ENCODE data around the gene MAFG.
"Not testable (repeated sequence)": the region's sequence is repeated elsewhere in the genome, so short reads cannot be mapped to it uniquely, and the experiment has no call there.

The MAFG gene

DNA sequence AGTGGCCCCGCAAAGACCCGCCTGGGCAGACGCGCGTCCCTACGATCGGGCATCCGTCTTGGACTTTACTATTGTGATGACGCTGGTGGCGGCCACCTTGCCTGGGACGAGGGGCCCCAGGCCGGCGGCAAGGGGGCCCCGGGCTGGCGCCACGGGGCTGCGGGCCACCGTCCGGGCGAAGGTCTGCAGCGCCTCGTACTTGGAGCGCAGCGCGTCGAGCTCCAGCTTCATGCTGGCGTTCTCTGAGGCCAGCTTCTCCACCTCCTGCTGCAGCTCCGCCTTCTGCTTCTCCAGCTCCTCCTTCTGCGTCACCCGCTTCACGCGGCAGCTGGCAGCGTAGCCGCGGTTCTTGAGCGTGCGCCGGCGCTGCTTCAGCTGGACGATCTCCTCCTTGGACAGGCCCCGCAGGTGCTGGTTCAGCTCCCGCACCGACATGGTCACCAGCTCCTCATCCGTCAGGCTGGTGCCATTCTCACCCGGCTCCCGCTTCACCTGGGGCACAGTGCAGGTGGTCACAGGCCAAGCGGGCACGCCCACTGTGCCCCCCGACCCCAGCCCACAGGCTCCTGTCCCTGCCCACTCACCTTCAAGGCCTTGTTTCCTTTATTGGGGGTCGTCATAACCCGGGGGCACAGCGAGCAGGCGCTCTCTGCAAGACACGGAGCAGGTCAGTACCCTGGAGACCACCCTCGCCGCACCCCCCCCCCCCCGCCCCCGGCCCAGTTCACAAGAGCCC, 4.8 kb downstream of the MAFG start:
- no peak for DNase-seq

DNA sequence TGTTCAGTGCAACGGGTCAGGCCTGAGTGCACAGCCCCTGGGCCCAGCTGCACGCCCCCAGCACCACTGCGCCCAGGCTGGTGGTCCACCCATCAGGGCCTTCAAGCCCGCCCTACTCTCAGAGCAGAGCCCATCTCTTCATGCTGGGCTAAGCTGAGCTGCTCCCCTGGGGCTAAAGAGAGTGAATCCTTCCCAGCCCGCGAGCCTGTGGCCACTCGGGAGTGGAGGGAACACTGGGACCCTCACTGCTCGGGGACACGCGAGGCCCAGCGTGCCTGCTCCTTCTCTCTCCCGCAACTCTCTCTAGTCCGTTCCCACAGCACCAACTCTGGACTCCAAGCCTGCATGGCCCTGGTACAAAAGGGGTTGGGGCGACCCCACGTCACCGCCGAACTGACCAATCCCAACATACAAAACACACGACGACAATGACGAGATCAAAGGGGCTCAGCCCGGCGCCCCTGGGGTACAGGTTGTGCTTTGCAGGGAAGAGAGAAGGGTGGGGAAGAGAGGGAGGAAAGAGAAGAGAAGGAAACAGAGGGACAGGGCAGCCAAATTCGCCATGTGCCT, 5.5 kb downstream of the MAFG start:
- DNase-seq = no peak

GRCh38 chr17:81921537-81921862, 6.0 kb downstream of the MAFG start:
- no peak for DNase-seq

DNA sequence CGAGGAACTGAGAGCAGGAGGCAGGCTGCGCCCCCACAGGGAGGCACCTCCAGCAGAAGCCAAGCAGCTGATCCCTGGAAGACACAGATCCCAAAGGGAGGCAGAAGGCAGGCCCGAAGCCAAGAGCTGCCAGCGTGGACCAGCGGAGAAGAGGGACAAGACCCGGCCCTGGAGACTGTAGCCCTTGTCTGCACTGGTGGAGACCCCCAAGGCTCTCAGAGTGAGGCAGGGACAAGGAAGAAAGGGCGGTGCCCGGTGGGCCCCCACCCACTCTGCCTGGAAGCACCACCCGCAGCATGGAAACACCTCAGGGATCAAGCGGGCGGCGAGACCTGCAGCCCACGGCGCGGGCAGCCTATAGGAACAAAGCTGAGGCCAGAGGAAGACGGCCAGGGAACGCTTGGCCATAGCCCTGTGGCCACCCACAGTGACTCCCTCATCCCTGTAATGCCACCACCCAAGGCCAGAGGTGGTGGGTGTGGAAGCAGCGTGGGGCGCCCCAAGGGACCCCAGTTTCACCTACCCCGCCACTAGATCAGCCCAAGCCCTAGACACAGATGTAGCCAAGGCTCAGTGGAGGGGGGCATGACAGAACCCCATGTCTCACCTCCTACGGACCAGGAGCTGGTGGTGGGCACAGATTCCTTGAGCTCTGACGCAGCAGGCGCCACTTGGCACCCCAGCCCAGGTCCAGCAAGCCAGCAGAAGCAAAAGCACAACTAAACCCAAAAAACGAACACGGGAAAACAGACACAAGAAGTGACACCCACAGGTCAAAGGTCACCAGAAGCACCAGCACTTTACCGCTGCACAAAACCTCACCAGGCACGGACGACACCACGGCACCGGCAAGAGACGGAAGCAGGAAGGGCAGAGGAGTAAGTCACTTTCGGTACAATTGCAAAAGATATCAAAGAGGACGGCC, 6.7 kb downstream of the MAFG start:
- DNase-seq = no peak

- DNase-seq = no peak
Observed at GRCh38 chr17:81918832-81919545, 8.5 kb downstream of the MAFG start.

- not testable (repeated sequence) for DNase-seq
Observed at GRCh38 chr17:81918333-81918669, 9.2 kb downstream of the MAFG start.

DNA sequence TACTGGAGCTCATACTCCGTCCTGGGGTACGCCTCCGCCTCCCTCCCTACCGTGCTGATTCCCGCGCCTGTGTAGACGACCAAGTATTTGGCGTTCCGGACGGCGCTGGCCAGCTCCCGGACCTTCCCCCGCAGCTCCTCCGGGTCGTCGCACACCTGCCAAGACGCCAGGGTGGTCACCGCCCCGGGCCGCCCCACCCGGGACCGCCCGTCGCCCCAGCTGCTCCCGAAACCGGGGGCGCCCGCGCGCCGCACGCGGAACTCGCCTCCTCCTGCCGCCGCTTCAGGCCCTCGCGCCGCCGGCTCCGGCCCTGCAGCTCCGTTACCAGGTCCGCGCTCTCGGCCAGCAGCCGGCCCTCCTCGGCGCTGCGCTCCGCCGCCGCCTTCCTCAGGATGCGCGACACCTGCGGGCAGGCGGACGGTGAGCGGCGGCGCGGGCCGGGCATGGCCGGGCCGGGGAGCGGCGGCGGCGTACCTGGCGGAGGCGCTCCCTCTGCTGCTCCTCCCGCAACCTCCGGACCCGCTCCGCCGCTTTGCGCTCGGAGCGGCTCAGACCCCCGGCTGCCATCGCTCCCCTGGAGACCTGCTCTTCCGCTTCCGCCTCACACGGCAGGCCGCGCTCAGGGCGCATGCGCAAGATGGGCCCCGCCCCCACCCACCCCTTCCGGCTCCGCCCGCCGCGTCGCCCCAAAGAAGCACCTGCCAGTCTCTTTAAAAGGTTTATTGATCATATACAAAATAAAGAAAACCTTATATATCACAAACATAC, 9.8 kb downstream of the MAFG start, which contains the start of gene SIRT7:
TSS of gene SIRT7 (minus strand) at position 612 of the 768 bp plus-strand sequence. CDS start at position 567, 45 bp downstream.
- DNase-seq = peak; percentile 73

DNA sequence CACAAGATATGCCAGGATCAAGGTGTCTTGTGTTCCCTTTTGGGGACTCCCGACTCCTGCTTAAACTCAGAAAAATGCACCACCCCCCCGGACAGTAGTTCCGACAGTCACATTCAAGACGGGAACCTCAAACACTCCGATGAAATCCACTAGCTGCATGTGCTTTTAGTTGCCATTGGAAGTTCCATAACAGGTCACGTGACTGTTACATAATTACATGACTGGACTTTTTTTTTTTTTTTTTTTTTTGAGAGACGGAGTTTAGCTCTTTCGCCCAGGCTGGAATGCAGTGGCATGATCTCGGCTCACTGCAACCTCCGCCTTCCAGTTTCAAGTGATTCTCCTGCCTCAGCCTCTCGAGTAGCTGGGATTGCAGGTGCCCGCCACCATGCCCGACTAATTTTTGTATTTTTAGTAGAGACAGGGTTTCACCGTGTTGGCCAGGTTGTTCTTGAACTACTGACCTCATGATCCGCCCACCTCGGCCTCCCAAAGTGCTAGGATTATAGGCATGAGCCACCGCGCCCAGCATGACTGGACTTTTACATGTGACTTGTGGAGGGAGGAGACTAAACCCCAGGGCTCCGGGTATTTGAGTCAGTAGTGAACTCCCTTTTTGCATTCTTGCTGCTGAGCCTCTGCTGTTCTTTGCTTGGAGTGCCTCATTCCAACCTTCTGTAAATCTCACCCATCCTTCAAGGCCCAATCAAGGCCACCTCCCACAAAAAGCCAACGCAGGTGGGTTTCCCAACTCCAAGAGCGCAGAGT, 11.1 kb downstream of the MAFG start:
- no peak for DNase-seq

GRCh38 chr17:81915331-81915730, 12.2 kb downstream of the MAFG start:
- DNase-seq = no peak

- DNase-seq = no peak
Observed at GRCh38 chr17:81914103-81914850, 13.3 kb downstream of the MAFG start.

DNA sequence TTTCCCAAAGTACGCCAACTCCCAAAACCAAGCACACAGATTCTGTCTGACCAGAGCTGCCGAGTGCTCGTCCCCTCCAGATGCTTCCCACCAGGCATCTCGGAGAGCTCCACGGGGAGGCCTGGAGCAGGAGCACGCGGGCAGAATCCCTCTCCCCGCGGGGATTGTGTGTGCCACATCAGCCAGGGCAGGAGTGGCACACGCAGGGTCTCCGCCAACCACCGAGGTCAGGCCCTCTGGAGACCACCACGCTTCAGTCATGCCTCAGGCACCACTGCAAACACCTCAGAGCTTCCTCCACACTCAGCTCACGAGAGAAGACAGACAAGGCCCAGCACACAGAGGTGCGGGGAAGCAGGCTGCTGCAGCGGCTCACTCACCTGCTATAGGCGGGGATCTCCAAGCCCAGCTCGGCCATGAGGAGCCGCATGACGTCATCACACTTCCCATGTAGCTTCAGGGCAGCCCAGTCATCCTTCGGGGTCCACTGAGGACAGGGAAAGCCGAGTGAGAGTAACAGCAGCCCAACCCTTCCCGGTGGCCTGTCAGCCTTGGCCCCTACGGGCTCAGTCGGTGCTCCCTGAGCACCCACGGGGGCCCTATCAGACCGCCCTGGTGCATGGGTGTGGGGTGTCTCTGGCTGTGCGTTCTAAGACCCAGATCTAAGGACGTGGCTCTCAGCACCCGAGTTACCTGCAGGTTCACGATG, 14.0 kb downstream of the MAFG start:
- no peak for DNase-seq

DNA sequence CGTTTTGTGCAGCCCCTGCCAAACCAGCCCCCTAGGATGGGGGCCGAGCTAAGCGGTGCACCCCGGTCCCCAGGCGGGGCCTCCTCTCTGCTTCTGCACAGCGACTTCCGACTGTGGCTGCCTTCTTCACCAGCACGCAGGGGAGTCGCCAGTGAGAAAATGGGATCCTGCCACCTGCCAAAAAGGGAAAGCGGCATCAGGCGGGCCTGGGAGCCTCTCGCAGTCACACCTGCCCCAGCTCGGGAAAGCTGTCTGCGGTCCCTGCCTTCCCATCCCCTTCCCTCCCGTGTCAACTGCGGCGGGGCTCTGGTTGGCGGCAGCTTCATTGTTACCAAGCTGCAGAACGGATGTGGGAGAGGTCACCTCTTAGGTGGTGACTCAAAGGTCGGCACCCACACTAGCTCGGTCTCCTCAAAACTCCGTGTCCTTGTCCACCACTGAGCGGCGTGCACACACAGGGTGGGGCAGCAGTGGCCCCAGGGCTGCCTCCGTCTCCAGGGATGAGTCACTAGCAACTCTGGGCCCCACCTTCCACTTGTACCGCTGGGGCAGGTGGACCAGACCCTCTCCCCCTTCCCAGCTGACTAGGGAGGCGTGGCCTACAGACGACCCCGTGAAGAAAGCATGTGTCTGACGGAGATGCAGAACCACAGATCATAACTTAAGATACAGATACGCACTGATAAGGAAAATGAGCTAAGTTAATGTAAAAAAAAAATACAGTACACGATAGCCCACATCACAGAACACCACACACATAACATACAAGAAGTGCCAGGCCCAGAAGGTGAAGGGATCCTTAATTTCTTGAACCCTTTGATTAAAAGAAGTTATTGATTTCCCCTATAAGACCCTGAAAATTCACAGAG, 14.9 kb downstream of the MAFG start:
- DNase-seq = no peak

GRCh38 chr17:81911969-81912368, 15.6 kb downstream of the MAFG start:
- no peak for DNase-seq

GRCh38 chr17:81911277-81911961, 16.1 kb downstream of the MAFG start, which contains the start of gene PCYT2:
Gene PCYT2 (minus strand): TSS chr17:81911399. CDS start chr17:81911355, 44 bp downstream.
- DNase-seq = peak; percentile 93

GRCh38 chr17:81910840-81911276, 16.7 kb downstream of the MAFG start:
- DNase-seq = no peak

DNA sequence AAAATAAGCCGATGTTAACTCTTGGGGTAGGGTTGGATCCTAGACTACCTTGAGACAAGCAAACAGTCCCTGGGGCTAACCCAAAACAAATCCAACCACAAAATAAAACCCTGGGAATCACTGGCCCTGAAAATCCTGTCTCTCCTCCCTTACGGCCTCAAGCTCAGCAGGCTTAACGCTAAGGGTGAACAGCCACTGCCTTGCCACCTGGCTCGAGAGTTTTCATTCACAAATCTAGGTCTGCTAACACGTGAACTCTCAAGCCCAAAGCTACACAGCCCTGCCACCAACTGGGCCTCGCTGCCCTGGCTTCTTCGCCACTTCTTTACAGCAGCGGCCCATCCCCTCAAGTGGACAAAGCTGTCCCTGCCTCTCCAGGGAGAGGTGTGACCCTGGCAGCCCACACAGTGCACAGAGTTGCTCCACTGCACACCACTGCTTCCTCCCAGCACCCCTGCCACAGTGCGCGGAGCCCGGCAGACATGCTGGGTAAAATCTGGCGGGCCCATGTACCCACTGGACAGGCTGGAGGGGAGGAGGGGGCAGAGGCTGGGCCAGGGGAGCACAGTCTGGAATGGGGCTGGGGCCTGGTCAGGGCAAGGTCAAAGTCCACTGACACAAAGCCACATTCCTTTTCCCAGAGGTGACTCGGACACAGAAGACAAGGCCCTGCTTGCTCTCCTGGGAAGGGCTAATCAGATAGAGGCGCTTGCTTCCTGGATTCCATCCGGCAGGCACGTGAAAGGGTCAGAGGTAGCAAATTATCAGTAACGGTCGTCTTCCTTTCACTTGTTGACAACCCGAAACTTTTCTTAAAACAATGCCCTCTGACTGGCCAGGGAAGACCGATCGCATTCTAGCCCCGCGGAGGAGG, 17.3 kb downstream of the MAFG start:
- DNase-seq = no peak

- DNase-seq = no peak
Observed at GRCh38 chr17:81909231-81909630, 18.3 kb downstream of the MAFG start.

Data from COR-L47 (cell line).